OCI-LY1 (cell line): ENCODE results near the gene CREG2.

Source experiments
- EZH2 ChIP-seq: fragments of 200-600 bp; sonication (generic), shearing (Covaris generic); IDR thresholded peaks from 2 replicates; pipeline ENCODE4 v1.8.0; 2017; ENCODE audit warnings: borderline replicate concordance, mixed run types, mild to moderate bottlenecking, antibody characterized with exemption, low read length, moderate library complexity, mixed read lengths
- TF ChIP-seq, protein P1 (sequence below): fragments of 200-600 bp; sonication (generic), shearing (Covaris generic); IDR thresholded peaks from 2 replicates; pipeline ENCODE4 v1.5.1; 2017; ENCODE audit warnings: mild to moderate bottlenecking, antibody characterized with exemption, low read length, moderate library complexity, mixed read lengths

DNA sequence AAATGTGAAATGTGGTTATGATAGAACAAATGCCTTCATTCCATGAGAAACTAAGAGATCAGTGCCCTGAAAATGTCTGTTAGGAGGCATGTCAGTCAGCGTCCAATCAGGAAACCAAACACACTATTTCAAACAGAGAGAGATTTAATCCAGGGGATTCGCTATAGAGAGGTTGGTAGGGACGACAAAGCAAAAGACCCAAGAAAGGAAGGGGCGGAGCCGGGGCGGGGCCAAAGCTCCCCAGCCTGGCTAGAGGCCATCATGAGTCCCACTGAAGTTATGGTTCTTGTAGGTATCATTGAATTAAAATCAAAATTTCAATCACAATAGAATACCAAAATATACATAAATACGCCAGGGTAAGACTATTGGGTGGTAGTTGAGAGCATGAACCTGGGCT, 45.9 kb downstream of the CREG2 start:
- TF ChIP-seq, protein P1, sequence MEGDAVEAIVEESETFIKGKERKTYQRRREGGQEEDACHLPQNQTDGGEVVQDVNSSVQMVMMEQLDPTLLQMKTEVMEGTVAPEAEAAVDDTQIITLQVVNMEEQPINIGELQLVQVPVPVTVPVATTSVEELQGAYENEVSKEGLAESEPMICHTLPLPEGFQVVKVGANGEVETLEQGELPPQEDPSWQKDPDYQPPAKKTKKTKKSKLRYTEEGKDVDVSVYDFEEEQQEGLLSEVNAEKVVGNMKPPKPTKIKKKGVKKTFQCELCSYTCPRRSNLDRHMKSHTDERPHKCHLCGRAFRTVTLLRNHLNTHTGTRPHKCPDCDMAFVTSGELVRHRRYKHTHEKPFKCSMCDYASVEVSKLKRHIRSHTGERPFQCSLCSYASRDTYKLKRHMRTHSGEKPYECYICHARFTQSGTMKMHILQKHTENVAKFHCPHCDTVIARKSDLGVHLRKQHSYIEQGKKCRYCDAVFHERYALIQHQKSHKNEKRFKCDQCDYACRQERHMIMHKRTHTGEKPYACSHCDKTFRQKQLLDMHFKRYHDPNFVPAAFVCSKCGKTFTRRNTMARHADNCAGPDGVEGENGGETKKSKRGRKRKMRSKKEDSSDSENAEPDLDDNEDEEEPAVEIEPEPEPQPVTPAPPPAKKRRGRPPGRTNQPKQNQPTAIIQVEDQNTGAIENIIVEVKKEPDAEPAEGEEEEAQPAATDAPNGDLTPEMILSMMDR, result no peak
- no peak for TF ChIP-seq EZH2
